Activated CD4-positive, alpha-beta T cell treated with anti-CD3 and anti-CD28 coated beads, Interleukin-2, amount 10 ng/mL, durations not matched to agents 7 days and 5 days (primary cell): Measurements from ENCODE around the gene PYGB. TPM values are rescaled to one million over a fixed set of nuclear protein-coding genes. Genes with fewer than 3 reads are reported as not detected.
A peak's percentile ranks its signal among the peaks of the same experiment; 100 is the strongest.

Source experiments
- CTCF ChIA-PET: fragments of 350-600 bp; sonication (Branson Sonifier 250); formaldehyde crosslinking; loops from one replicate; lab custom pipeline; 2021; ENCODE audit warnings: antibody characterized with exemption; lab: Charles Lee
- POLR2A ChIA-PET: fragments of 350-600 bp; sonication (Branson Sonifier 250); formaldehyde crosslinking; loops from one replicate; lab custom pipeline; 2021; ENCODE audit warnings: antibody characterized with exemption; lab: Charles Lee
- DNase-seq: peaks from one replicate; pipeline ENCODE4 v3.0.0-alpha.2; 2020
- H3K27ac Mint-ChIP-seq: one replicate; pipeline ENCODE4 v1.8.0; 2021; ENCODE audit warnings: mild to moderate bottlenecking, moderate library complexity, mixed read lengths
- H3K27me3 Mint-ChIP-seq: one replicate; pipeline ENCODE4 v1.8.0; 2021; ENCODE audit warnings: mixed read lengths
- H3K36me3 Mint-ChIP-seq: one replicate; pipeline ENCODE4 v1.8.0; 2021; ENCODE audit warnings: low read depth, mixed read lengths
- H3K4me1 Mint-ChIP-seq: one replicate; pipeline ENCODE4 v1.8.0; 2021; ENCODE audit warnings: mixed read lengths
- H3K4me3 Mint-ChIP-seq: one replicate; pipeline ENCODE4 v1.8.0; 2021; ENCODE audit warnings: mild to moderate bottlenecking, moderate library complexity, mixed read lengths
- H3K9me3 Mint-ChIP-seq: one replicate; pipeline ENCODE4 v1.8.0; 2021; ENCODE audit warnings: mixed read lengths
- total RNA-seq, 2 experiments: library from RNA; stranded (reverse); gene quantifications; one replicate each; pipeline ENCODE4 v1.2.3, GENCODE V29; 2021

Gene PYGB
- total RNA-seq, 2 experiments from 2014 or later, result 28.7 to 30.2 TPM

DNA sequence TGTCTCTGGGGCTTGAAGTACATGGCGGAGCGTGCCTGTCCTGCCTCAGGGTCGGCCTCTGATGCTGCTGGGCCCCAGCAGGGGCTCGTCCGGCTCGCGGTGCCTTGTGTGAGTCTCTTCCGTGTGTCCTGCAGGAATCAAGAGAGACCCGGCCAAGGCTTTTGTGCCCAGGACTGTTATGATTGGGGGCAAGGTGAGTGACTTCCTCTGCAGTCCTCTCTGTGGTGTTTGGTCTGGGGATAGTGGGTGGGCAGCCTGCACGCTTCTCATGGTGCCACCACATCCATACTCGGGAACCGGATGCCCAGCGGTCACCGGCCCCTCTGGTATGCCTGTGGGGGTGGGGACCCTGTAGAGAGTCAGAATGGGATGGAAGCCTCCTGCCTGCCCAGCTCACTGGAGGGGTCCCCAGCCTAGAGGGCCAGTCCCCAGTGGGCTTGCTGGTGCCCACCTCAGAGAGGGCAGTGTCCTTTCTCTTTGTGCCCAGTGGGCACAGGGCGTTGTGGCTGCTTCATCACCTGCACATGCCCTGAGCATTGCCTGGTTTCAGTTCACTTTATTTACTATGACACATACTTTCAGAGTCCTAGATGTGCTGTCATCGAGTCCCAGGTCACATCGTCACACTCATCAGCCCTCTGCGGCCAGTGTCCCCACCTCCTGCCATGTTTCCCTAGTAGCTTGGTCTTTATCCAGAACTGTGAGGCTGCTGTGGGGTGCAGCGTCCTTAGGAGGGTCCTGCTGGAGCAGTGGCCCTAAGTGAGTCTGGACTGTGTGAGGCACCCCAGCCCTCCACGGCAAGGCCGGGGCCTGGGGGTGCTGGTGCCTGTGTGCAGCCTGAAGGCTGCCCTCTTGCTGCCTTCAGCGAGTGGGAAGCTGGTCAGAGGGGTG lies 40.7 kb downstream of the PYGB start:
- ChIA-PET POLR2A (no interaction called here), CTCF (interaction anchor here (0.7 kb wide), 1 partner anchor 111 kb away, joined by 3 read pairs; no protein-coding TSS in a partner anchor)
- H3K4me1 Mint-ChIP-seq, result no peaks in the 10 kb centered on the region
- no peaks in the 10 kb centered on the region for H3K9me3 Mint-ChIP-seq
- H3K27ac Mint-ChIP-seq, result peak overlapping the region; percentile 60
- no peak overlapping the region for H3K4me3 Mint-ChIP-seq
- H3K27me3 Mint-ChIP-seq, result no peaks in the 10 kb centered on the region
- DNase-seq, result no peak
- peaks cover 15% of the 10 kb centered on the region for H3K36me3 Mint-ChIP-seq

- no peaks in the 10 kb centered on the region for H3K27me3 Mint-ChIP-seq
- no peaks in the 10 kb centered on the region for H3K4me1 Mint-ChIP-seq
- POLR2A ChIA-PET, result no interaction called here
- no peak for DNase-seq
- H3K9me3 Mint-ChIP-seq, result no peaks in the 10 kb centered on the region
- CTCF ChIA-PET, result interaction anchor here (0.6 kb wide), 1 partner anchor 40 kb away, joined by 3 read pairs; no protein-coding TSS in a partner anchor
- no peak overlapping the region for H3K27ac Mint-ChIP-seq
- H3K4me3 Mint-ChIP-seq, result no peak overlapping the region
- peaks cover 15% of the 10 kb centered on the region for H3K36me3 Mint-ChIP-seq
Observed at GRCh38 chr20:25289886-25290597, 42.2 kb downstream of the PYGB start.

DNA sequence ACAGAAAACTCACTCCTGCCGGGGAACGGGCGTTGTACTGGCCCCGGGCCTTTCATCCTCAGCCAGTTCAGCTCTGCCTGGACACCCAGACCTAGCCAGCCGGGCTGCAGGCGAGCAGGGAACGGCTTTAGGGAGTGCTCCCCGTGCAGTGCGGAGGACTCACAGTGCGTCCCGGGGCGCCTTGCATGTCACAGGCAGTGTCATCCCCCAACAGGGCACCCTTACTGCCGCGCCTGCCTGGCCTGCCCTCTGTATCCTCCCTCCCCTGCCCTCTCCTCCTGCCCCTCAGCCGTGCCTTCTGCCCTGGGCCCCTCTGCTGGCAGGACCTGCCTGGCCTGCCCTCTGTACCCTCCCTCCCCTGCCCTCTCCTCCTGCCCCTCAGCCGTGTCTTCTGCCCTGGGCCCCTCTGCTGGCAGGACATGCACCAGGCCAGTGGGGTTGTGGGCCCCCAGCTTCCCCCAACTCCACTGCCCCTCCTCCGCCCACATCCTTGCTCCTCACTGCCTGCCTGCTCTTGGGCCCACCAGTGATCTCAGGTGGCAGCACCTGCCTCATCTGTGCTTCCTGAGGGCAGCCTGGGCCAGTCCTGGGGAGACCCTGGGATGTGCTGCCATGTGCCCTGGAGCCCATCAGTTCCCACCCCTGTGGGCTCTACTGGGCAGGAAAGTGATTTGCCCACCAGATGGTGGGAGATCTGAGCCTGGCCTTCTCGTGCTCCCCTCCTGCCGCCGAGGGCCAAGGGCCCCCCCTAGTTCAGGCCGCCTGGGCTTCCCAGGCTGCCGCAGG lies 43.0 kb downstream of the PYGB start:
- Mint-ChIP-seq H3K9me3 (no peaks in the 10 kb centered on the region), H3K4me3 (no peak overlapping the region), H3K27me3 (no peaks in the 10 kb centered on the region), H3K36me3 (peaks cover 11% of the 10 kb centered on the region), H3K4me1 (no peaks in the 10 kb centered on the region), H3K27ac (no peak overlapping the region)
- DNase-seq, result no peak
- POLR2A ChIA-PET, result no interaction called here
- CTCF ChIA-PET, result no interaction called here

DNA sequence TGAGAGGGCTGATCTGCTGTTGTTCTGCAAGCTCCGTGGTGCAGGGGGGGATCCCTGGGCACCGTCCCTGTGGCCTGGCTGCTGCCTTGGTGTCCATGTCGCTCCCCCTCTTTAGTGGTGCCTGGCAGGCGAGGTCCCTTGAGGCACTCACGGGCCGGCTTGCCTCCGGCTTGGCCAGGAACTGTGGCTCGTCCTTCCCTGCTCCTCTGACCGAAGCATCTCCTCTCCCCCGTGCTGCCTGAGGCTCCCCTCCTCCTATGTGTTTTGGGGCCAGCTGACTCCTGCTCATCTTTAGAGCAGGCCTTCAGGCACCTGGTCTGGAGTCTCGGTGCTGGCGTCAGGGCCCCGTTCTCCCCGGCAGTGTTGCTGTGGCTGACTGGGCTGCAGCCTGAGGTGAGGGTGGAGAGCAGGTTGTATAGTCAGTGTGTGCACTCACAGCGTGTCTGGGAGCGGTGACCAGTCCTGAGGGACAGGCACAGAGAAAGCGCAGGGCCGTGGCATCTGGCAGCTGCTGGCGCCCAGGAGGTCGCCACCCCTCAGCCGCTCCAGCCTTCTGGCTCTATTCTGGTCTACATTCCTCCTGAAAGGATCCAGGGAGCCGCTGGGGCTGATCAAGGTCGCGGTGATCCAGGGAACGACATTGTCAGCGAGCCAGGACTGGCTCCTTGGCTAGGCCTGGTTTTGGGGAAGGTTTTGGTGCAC lies 43.7 kb downstream of the PYGB start:
- peaks cover 2% of the 10 kb centered on the region for H3K4me1 Mint-ChIP-seq
- peak overlapping the region; percentile 31 for H3K27ac Mint-ChIP-seq
- H3K36me3 Mint-ChIP-seq, result peaks cover 11% of the 10 kb centered on the region
- ChIA-PET CTCF (no interaction called here), POLR2A (no interaction called here)
- no peaks in the 10 kb centered on the region for H3K27me3 Mint-ChIP-seq
- H3K4me3 Mint-ChIP-seq, result no peak overlapping the region
- DNase-seq, result no peak
- H3K9me3 Mint-ChIP-seq, result no peaks in the 10 kb centered on the region

GRCh38 chr20:25292176-25292891 lies 44.4 kb downstream of the PYGB start:
- H3K9me3 Mint-ChIP-seq, result no peaks in the 10 kb centered on the region
- H3K4me1 Mint-ChIP-seq, result peaks cover 4% of the 10 kb centered on the region
- DNase-seq, result no peak
- H3K27me3 Mint-ChIP-seq, result no peaks in the 10 kb centered on the region
- no peak overlapping the region for H3K4me3 Mint-ChIP-seq
- CTCF ChIA-PET, result no interaction called here
- H3K36me3 Mint-ChIP-seq, result peaks cover 11% of the 10 kb centered on the region
- H3K27ac Mint-ChIP-seq, result no peak overlapping the region
- POLR2A ChIA-PET, result no interaction called here

- H3K27ac Mint-ChIP-seq, result peak overlapping the region; percentile 19
- H3K27me3 Mint-ChIP-seq, result no peaks in the 10 kb centered on the region
- ChIA-PET POLR2A (no interaction called here), CTCF (interaction anchor here (0.6 kb wide), 1 partner anchor 76 kb away, joined by 3 read pairs; no protein-coding TSS in a partner anchor)
- DNase-seq, result no peak
- peaks cover 4% of the 10 kb centered on the region for H3K4me1 Mint-ChIP-seq
- no peak overlapping the region for H3K4me3 Mint-ChIP-seq
- peaks cover 13% of the 10 kb centered on the region for H3K36me3 Mint-ChIP-seq
- H3K9me3 Mint-ChIP-seq, result no peaks in the 10 kb centered on the region
Observed at GRCh38 chr20:25293507-25293906, 45.6 kb downstream of the PYGB start.

DNA sequence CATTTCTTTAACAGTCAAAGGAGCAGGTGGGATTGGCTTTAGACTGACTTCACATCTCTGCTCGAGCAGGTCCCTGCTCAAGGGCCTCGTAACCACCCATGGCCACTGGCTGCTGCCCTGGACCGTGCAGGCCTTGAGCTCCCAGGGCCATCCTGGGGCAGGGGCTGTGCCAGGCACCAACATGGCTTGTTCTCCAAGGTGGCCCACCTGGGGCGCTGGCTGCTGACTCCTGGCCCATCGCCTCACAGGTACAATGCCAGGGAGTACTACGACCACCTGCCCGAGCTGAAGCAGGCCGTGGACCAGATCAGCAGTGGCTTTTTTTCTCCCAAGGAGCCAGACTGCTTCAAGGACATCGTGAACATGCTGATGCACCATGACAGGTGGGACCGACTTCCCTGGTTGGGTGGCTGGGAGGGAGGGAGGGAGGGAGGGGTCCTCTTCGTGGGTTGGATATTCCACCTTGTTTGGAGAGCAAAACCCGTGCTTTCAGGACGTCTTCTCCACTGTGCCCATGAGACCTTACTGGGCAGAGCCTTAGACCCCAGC lies 46.1 kb downstream of the PYGB start:
- H3K27ac Mint-ChIP-seq, result no peak overlapping the region
- no peaks in the 10 kb centered on the region for H3K27me3 Mint-ChIP-seq
- ChIA-PET CTCF (interaction anchor here (0.6 kb wide), 1 partner anchor 75 kb away, joined by 3 read pairs; no protein-coding TSS in a partner anchor), POLR2A (no interaction called here)
- H3K9me3 Mint-ChIP-seq, result no peaks in the 10 kb centered on the region
- H3K36me3 Mint-ChIP-seq, result peaks cover 10% of the 10 kb centered on the region
- H3K4me1 Mint-ChIP-seq, result peaks cover 4% of the 10 kb centered on the region
- H3K4me3 Mint-ChIP-seq, result no peak overlapping the region
- DNase-seq, result no peak

- CTCF ChIA-PET, result interaction anchor here (0.6 kb wide), 1 partner anchor 1130 kb away, joined by 3 read pairs; no protein-coding TSS in a partner anchor
- peaks cover 4% of the 10 kb centered on the region for H3K4me1 Mint-ChIP-seq
- peaks cover 9% of the 10 kb centered on the region for H3K36me3 Mint-ChIP-seq
- H3K9me3 Mint-ChIP-seq, result no peaks in the 10 kb centered on the region
- DNase-seq, result peak; percentile 60
- H3K27ac Mint-ChIP-seq, result peak overlapping the region; percentile 46
- H3K27me3 Mint-ChIP-seq, result no peaks in the 10 kb centered on the region
- POLR2A ChIA-PET, result no interaction called here
- no peak overlapping the region for H3K4me3 Mint-ChIP-seq
Observed at GRCh38 chr20:25294459-25295385, 46.8 kb downstream of the PYGB start.

DNA sequence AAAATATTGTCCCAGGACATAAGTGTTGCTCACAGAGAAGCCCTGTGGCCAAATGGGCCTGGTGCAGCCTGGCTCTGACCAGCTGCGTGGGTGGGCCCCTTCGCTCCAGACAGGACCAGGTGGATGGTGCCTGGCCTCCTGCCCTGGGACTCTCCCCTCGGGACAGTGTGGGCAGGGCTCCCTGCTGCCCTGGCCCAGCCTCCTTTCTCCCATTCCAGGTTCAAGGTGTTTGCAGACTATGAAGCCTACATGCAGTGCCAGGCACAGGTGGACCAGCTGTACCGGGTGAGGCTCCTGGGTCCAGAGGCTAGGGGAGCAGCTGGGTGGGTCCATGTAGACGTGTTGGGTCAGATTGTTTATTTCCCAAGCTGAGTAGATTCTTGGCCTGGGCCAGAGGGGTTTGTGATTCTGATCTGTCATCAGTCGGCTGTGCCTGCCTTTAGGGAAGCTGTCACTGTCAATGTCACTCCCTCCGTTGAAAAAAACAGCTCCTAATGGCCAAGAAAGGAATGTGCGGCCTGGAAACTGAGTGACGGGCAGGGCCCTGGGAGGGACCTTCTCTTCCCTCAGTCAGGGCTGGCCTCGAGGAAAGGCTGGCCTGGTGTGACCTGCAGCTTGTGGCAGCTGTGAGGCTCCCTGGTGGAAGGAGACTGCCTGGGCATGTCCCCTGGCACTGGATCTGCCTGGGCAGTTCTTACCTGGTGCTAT lies 47.7 kb downstream of the PYGB start:
- DNase-seq, result no peak
- peaks cover 4% of the 10 kb centered on the region for H3K4me1 Mint-ChIP-seq
- no peak overlapping the region for H3K4me3 Mint-ChIP-seq
- peaks cover 6% of the 10 kb centered on the region for H3K36me3 Mint-ChIP-seq
- peak overlapping the region; percentile 46 for H3K27ac Mint-ChIP-seq
- POLR2A ChIA-PET, result no interaction called here
- H3K9me3 Mint-ChIP-seq, result no peaks in the 10 kb centered on the region
- CTCF ChIA-PET, result interaction anchor here (0.6 to 1.4 kb wide), 4 partner anchors 13 to 1130 kb away, joined by 3 to 6 read pairs (median 4); no protein-coding TSS in a partner anchor
- H3K27me3 Mint-ChIP-seq, result no peaks in the 10 kb centered on the region
